Activated T-helper 1 cell treated with anti-CD3 and anti-CD28 coated beads, Interleukin-12 subunit alpha, Interleukin-12 subunit beta, Interleukin-2, Interleukin-4 antibody, amounts not matched to agents 30 ng/mL and 10 ng/mL and 1 ng/mL, durations not matched to agents 14 hours and 24 hours and 36 hours (primary cell): ENCODE measurements around the gene TGFBR1. TPM values are rescaled to one million over a fixed set of nuclear protein-coding genes. Genes with fewer than 3 reads are reported as not detected.

Experiments used
- DNase-seq: peaks from one replicate; pipeline ENCODE4 v3.0.0; 2021; ENCODE audit warnings: low spot score
- H3K27ac Mint-ChIP-seq: one replicate; pipeline ENCODE4 v1.8.0; 2021; ENCODE audit warnings: mild to moderate bottlenecking, mixed read lengths
- H3K27me3 Mint-ChIP-seq: one replicate; pipeline ENCODE4 v1.8.0; 2022; ENCODE audit warnings: mild to moderate bottlenecking, moderate library complexity, mixed read lengths; ENCODE audit not compliant: insufficient read depth
- H3K36me3 Mint-ChIP-seq: one replicate; pipeline ENCODE4 v1.8.0; 2021; ENCODE audit warnings: low read depth, mixed read lengths
- H3K4me1 Mint-ChIP-seq: one replicate; pipeline ENCODE4 v1.8.0; 2021; ENCODE audit warnings: low read depth, mixed read lengths
- H3K4me3 Mint-ChIP-seq: one replicate; pipeline ENCODE4 v1.8.0; 2021; ENCODE audit warnings: mild to moderate bottlenecking, moderate library complexity, mixed read lengths
- H3K9me3 Mint-ChIP-seq: one replicate; pipeline ENCODE4 v1.8.0; 2021; ENCODE audit warnings: mixed read lengths
- intact Hi-C: fragments of 100-400 bp; cut with micrococcal nuclease; formaldehyde crosslinking; loops from one replicate; pipeline ENCODE4 v1.15.1; 2024
- total RNA-seq: library from RNA; stranded (reverse); gene quantifications from 2 replicates; pipeline ENCODE4 v1.2.3, GENCODE V29; 2022

The TGFBR1 gene
- total RNA-seq, 1 donor from 2014 or later = 42.6 TPM

DNA sequence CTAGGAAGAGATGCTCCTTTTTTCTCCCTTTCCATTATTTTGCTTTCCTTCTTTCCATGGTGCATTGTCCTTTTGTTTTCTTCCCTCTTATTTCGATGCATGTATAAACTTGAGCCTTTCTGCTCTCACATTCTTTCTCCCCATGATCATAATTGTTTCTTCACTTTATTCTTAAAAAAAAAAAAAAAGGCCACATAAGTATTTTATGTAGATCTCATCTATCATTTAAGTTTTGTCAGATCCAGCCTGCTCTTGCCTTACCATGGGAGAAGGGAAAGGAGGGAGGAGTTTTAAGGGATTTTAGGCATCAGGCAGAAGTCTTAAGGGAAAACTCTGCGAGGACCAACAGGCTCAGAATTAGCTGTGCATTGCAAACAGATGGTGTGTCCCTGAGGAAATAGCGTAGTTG, 11.1 kb downstream of the TGFBR1 start:
- intact Hi-C loops = no loop called here
- no peak for DNase-seq
- Mint-ChIP-seq H3K4me3 (no peak overlapping the region), H3K27me3 (no peaks in the 10 kb centered on the region), H3K4me1 (peaks cover 78% of the 10 kb centered on the region), H3K27ac (no peak overlapping the region), H3K36me3 (peaks cover 11% of the 10 kb centered on the region), H3K9me3 (no peaks in the 10 kb centered on the region)

DNA sequence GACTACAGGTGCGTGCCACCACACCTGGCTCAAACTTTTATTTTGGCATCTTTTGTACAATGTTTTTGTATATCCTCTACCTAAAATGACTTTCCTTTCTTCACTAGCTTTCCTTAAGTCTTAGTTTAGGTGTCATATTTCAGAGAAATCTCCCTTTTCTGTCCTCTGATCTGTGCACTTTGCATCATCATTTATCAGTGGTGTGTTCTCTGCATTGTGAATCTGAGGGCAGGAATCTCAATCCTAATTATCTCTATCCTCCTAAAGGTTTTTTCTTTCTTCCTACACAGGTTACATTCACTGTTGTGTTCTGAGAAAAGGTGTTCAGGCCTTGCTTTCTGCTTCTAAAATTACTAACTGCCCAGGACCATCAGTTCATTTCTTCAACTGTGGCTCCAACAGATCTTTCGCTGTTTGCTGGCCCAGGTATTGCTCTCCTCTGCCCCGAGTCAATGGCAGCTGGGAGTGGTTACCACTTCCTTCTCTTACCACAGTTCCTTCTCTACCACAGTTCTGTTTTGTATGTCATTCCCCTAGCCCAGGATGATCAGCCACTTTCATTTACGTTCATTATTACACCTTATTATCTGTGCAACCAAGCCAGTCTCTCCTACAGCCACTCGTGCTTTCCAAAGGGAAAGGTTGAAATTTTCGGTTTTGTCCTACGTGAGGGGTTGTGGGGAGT, 14.0 kb downstream of the TGFBR1 start:
- intact Hi-C loops = loop anchor here (1.0 to 2.0 kb wide), 4 partner anchors 8 to 61 kb away; no protein-coding TSS in a partner anchor
- H3K4me1 Mint-ChIP-seq = peaks cover 78% of the 10 kb centered on the region
- peak overlapping the region; percentile 83 for H3K27ac Mint-ChIP-seq
- H3K9me3 Mint-ChIP-seq = no peaks in the 10 kb centered on the region
- H3K27me3 Mint-ChIP-seq = no peaks in the 10 kb centered on the region
- peak; percentile 50 for DNase-seq
- peaks cover 16% of the 10 kb centered on the region for H3K36me3 Mint-ChIP-seq
- H3K4me3 Mint-ChIP-seq = peak overlapping the region; percentile 77

GRCh38 chr9:99119976-99120655, 15.2 kb downstream of the TGFBR1 start:
- Mint-ChIP-seq H3K27me3 (no peaks in the 10 kb centered on the region), H3K4me3 (peak overlapping the region; percentile 24), H3K36me3 (peaks cover 21% of the 10 kb centered on the region), H3K4me1 (peaks cover 77% of the 10 kb centered on the region), H3K9me3 (no peaks in the 10 kb centered on the region), H3K27ac (peak overlapping the region; percentile 36)
- no peak for DNase-seq
- intact Hi-C loops = loop anchor here (1.0 to 2.0 kb wide), 4 partner anchors 7 to 62 kb away; no protein-coding TSS in a partner anchor

GRCh38 chr9:99121604-99122003, 16.7 kb downstream of the TGFBR1 start:
- no peak for DNase-seq
- H3K27ac Mint-ChIP-seq = no peak overlapping the region
- H3K9me3 Mint-ChIP-seq = no peaks in the 10 kb centered on the region
- peaks cover 75% of the 10 kb centered on the region for H3K4me1 Mint-ChIP-seq
- H3K4me3 Mint-ChIP-seq = no peak overlapping the region
- intact Hi-C loops = no loop called here
- no peaks in the 10 kb centered on the region for H3K27me3 Mint-ChIP-seq
- peaks cover 21% of the 10 kb centered on the region for H3K36me3 Mint-ChIP-seq

GRCh38 chr9:99124534-99125255, 19.8 kb downstream of the TGFBR1 start:
- H3K36me3 Mint-ChIP-seq = peaks cover 33% of the 10 kb centered on the region
- no peak for DNase-seq

DNA sequence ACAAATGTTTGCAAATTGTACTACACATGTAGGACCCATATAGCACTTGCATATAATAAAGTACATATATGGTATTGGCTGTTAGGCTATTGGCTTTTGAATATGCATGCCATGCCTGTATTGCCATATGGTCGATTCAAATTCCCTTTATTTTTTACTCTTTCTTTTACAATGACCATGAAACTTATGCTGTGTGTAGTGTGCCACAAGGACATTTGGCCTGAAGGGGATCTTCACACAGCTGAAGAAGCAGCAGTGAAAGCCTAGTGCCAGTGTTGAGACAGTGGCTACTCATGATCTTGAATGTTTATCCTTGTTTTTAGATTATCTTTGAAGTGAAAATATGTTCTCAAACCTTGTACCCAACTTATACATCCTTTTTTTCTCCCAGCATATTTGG, 20.5 kb downstream of the TGFBR1 start:
- H3K27ac Mint-ChIP-seq = no peak overlapping the region
- H3K27me3 Mint-ChIP-seq = no peaks in the 10 kb centered on the region
- H3K4me1 Mint-ChIP-seq = peaks cover 90% of the 10 kb centered on the region
- intact Hi-C loops = loop anchor here (5.0 kb wide), 1 partner anchor 33 kb away; no protein-coding TSS in a partner anchor
- no peak overlapping the region for H3K4me3 Mint-ChIP-seq
- H3K9me3 Mint-ChIP-seq = peaks cover 4% of the 10 kb centered on the region
- no peak for DNase-seq
- H3K36me3 Mint-ChIP-seq = peaks cover 38% of the 10 kb centered on the region

More at GRCh38 chr9:99124534-99125255, 19.8 kb downstream of the TGFBR1 start:
- H3K9me3 Mint-ChIP-seq = peaks cover 4% of the 10 kb centered on the region
- H3K4me1 Mint-ChIP-seq = peaks cover 90% of the 10 kb centered on the region
- no peak overlapping the region for H3K27ac Mint-ChIP-seq
- no peak overlapping the region for H3K4me3 Mint-ChIP-seq
- intact Hi-C loops = loop anchor here (5.0 kb wide), 1 partner anchor 32 kb away; no protein-coding TSS in a partner anchor
- no peaks in the 10 kb centered on the region for H3K27me3 Mint-ChIP-seq

GRCh38 chr9:99126312-99126711, 21.4 kb downstream of the TGFBR1 start:
- peaks cover 4% of the 10 kb centered on the region for H3K9me3 Mint-ChIP-seq
- H3K4me1 Mint-ChIP-seq = peaks cover 87% of the 10 kb centered on the region
- intact Hi-C loops = loop anchor here (5.0 kb wide), 1 partner anchor 34 kb away; no protein-coding TSS in a partner anchor
- DNase-seq = no peak
- no peak overlapping the region for H3K27ac Mint-ChIP-seq
- no peaks in the 10 kb centered on the region for H3K27me3 Mint-ChIP-seq
- H3K4me3 Mint-ChIP-seq = no peak overlapping the region
- peaks cover 44% of the 10 kb centered on the region for H3K36me3 Mint-ChIP-seq

GRCh38 chr9:99127356-99128132, 22.6 kb downstream of the TGFBR1 start:
- Mint-ChIP-seq H3K27ac (peak overlapping the region; percentile 72), H3K36me3 (peaks cover 47% of the 10 kb centered on the region), H3K4me3 (peak overlapping the region; percentile 37), H3K9me3 (peaks cover 4% of the 10 kb centered on the region), H3K27me3 (no peaks in the 10 kb centered on the region), H3K4me1 (peaks cover 82% of the 10 kb centered on the region)
- intact Hi-C loops = loop anchor here (1.0 to 5.0 kb wide), 2 partner anchors 8 to 35 kb away; no protein-coding TSS in a partner anchor
- DNase-seq = no peak

GRCh38 chr9:99128133-99128406, 23.2 kb downstream of the TGFBR1 start:
- DNase-seq = no peak
- Mint-ChIP-seq H3K27me3 (no peaks in the 10 kb centered on the region), H3K36me3 (peaks cover 51% of the 10 kb centered on the region), H3K27ac (peak overlapping the region; percentile 72), H3K9me3 (peaks cover 4% of the 10 kb centered on the region), H3K4me1 (peaks cover 86% of the 10 kb centered on the region), H3K4me3 (peak overlapping the region; percentile 37)
- intact Hi-C loops = loop anchor here (5.0 kb wide), 1 partner anchor 36 kb away; no protein-coding TSS in a partner anchor

DNA sequence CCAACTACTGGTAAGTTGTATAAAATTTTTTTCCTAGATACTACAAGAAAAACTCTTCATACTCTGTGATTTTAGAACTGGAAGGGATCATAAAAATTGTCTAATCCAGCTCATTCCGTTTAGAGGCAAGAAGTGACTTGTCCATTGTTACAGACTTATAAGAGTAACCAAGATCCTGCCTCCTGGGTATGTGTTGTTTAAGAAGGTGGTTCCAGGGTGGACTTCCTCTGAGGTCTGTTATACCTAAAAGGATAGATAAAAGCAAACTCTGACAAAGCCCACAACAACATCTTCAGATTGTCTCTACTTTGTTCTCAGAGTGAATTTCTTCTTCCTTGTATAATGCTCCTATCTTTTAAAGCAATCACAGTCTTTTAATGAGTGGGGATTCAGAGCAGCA, 24.2 kb downstream of the TGFBR1 start:
- Mint-ChIP-seq H3K36me3 (peaks cover 53% of the 10 kb centered on the region), H3K27me3 (no peaks in the 10 kb centered on the region), H3K4me3 (no peak overlapping the region), H3K27ac (peak overlapping the region; percentile 30), H3K9me3 (peaks cover 4% of the 10 kb centered on the region), H3K4me1 (peaks cover 83% of the 10 kb centered on the region)
- no peak for DNase-seq
- intact Hi-C loops = loop anchor here (5.0 kb wide), 1 partner anchor 37 kb away; no protein-coding TSS in a partner anchor

GRCh38 chr9:99130069-99130468, 25.2 kb downstream of the TGFBR1 start:
- no peak overlapping the region for H3K4me3 Mint-ChIP-seq
- intact Hi-C loops = no loop called here
- peak overlapping the region; percentile 41 for H3K27ac Mint-ChIP-seq
- no peak for DNase-seq
- H3K4me1 Mint-ChIP-seq = peaks cover 84% of the 10 kb centered on the region
- no peaks in the 10 kb centered on the region for H3K27me3 Mint-ChIP-seq
- H3K36me3 Mint-ChIP-seq = peaks cover 46% of the 10 kb centered on the region
- peaks cover 4% of the 10 kb centered on the region for H3K9me3 Mint-ChIP-seq

- H3K4me1 Mint-ChIP-seq = peaks cover 83% of the 10 kb centered on the region
- H3K36me3 Mint-ChIP-seq = peaks cover 46% of the 10 kb centered on the region
These were observed 28.2 kb downstream of the TGFBR1 start for GRCh38 chr9:99133145-99133544.

More at GRCh38 chr9:99133145-99133544, 28.2 kb downstream of the TGFBR1 start:
- Mint-ChIP-seq H3K9me3 (no peaks in the 10 kb centered on the region), H3K27me3 (no peaks in the 10 kb centered on the region), H3K27ac (no peak overlapping the region), H3K4me3 (no peak overlapping the region)
- intact Hi-C loops = no loop called here
- DNase-seq = no peak
